HL-60/S4 (cell line): ENCODE data around the gene APMAP.

ENCODE experiments used
- in situ Hi-C: fragments of 300-500 bp; cut with MboI; formaldehyde crosslinking; loops from 2 replicates; pipeline ENCODE4 v1.14.3; 2022; ENCODE audit warnings: low sequenced_read_pairs

The APMAP gene

GRCh38 chr20:24972341-24972740, 20.2 kb downstream of the APMAP start:
- in situ Hi-C loops, result no loop called here

- in situ Hi-C loops, result no loop called here
Observed at GRCh38 chr20:24971376-24972101, 21.0 kb downstream of the APMAP start.

DNA sequence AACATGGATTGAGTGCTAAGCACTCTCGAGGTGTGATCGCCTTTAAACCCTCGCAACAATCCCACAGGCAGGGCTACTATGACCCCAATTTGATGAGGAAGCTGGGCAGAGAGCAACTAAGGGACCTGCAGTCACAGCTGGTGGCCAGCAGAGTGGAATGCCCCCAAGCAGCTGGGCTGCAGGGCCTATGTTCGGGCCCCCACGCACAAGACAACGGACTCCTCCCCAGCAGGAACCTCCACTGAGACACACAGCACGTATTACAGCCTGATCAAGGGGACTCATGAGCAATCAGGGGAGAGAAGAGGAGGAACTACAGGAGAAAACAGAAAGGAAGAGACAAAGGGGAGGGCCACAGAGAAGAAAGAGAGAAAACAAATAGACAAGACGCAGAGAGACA, 21.8 kb downstream of the APMAP start:
- in situ Hi-C loops, result no loop called here

DNA sequence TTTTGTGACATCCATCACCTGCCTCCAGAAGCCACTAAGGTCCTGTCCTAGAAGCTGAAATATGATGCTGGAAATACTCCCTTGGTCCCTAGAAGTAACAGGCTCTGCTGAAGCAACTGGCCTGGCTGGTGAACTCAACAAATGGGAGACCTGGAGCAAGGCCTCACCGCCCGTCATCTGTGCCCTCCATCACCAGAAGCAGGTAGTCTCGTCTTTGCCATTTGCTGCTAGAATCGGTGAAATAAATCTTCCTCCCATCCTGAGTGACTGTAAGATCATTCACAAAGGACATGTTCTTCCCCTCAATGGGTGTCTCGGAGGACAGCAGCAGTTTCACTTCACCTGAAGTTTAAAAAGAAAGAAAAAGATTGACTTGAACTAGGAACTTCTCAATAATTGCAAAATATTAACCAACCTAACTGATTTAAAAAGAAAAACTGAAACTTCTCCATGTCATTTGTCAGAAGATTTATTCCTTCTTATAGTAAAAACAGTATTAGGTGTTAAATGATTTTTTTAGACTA, 22.5 kb downstream of the APMAP start:
- in situ Hi-C loops, result no loop called here

DNA sequence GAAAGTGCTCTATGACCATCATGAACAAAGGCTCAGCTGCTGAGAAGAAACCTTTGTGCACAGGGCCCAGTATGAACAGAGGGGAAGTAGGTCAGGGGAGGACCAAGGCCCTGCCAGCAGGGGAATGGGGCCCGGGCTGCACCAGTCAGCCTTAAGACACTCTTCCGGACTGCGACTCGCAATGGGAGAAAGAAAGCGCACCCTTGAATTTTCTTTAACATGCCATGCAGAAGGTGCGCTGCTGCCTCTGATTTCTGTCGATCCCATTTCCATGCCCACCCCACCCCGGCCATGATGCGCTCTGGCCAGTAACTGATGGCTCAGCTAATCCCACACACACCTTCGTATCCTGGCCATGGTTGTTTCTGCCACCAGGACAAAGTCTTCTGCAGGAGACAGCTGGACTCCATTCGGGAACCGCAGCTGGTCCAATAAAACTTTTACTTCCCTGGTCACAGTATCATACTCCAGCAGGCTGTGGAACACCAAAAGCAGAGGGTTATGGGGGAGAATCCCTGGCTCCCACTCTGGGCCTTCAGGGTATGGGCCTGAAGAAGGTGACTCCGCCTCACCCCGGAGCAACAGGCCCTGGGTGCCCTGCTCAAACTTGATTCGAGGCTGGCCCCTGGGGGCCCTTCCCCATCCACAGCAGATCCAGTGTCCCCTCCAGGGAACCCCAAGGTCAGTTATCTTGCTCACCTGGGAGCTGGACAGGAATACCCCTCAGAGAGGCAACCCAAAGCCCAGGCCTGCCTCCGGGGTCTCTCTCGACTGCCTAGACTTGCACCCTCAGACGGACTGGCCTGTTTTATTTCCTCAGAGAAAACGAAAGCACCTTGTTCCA, 23.1 kb downstream of the APMAP start:
- in situ Hi-C loops, result no loop called here

- in situ Hi-C loops, result no loop called here
Observed at GRCh38 chr20:24968278-24968800, 24.2 kb downstream of the APMAP start.

- in situ Hi-C loops, result no loop called here
Observed at GRCh38 chr20:24966317-24967012, 26.1 kb downstream of the APMAP start.

- in situ Hi-C loops, result no loop called here
Observed at GRCh38 chr20:24965065-24965919, 27.3 kb downstream of the APMAP start.

GRCh38 chr20:24964506-24964840, 28.1 kb downstream of the APMAP start:
- in situ Hi-C loops, result no loop called here

DNA sequence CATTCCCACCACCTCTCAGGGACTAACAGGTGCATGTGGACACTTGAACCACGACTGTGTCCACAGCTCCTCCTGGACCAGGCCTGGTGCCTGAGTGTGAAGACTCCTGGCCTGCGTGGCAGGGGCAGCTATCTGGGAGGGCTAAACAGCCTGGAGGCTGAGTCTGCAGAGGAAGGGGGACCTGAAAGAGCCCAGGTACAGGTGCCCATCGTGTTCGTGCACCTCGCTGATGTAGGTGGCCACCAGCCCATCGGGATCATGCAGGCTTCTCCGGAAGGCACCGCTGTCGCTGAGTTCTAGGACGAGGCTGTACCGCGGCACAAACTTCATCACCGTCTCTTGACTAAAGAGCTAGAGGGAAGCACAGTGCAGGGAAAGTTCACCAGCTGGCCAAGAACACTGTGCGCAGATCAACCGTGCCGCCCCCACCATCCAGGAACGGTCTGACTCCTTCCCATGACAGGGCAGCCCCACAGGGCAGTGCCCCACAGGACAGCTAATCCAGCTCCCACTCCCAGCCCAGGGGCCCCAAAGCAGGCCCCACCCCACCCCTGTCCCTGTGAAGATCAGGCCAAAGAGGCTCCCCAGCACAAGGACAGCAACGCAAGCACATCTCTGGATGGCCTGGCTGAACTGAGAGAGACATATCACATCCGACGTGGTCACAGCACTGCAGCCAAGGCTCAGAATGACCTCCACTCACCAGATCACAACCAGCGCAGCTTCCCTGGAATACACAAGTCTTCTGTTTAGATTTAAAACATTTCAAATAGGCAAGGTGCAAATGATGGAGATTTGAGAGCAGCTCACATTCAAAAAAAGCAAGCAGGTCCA, 28.7 kb downstream of the APMAP start:
- in situ Hi-C loops, result no loop called here

- in situ Hi-C loops, result no loop called here
Observed at GRCh38 chr20:24962510-24962909, 30.0 kb downstream of the APMAP start.

DNA sequence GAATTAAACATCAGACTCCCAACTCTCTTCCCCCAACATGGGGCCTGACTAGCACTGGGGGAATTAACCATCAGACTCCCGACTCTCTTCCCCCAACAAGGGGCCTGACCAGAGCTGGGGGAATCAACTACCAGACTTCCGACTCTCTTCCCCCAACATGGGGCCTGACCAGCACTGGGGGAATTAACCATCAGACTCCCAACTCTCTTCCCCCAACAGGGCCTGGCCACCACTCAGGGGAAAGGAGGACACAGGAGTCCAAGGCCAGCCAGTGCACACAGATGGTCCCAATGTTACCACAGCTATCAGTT, 30.4 kb downstream of the APMAP start:
- in situ Hi-C loops, result no loop called here

DNA sequence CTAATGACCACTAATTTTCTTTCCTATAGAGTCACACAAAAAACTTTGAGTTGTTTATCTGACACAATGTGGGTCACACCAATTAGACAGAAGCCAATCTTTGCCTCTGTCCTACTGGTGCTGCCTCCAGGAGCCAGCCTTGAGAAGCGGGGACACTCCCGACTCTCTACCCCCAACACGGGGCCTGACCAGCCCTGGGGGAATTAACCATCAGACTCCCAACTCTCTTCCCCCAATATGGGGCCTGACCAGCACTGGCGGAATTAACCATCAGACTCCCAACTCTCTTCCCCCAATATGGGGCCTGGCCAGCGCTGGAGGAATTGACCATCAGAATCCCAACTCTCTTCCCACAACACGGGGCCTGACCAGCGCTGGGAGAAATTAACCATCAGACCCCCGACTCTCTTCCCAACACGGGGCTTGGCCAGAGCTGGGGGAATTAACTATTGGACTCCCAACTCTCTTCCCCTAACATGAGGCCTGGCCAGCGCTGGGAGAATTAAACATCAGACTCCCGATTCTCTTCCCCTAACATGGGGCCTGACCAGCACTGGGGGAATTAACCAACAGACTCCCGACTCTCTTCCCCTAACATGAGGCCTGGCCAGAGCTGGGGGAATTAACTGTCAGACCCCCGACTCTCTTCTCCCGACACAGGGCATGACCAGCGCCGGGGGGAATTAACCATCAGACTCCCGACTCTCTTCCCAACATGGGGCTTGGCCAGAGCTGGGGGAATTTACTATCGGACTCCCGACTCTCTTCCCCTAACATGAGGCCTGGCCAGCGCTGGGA, 31.0 kb downstream of the APMAP start:
- in situ Hi-C loops, result no loop called here

GRCh38 chr20:24960861-24961260, 31.7 kb downstream of the APMAP start:
- in situ Hi-C loops, result no loop called here

GRCh38 chr20:24960302-24960801, 32.2 kb downstream of the APMAP start:
- in situ Hi-C loops, result no loop called here

- in situ Hi-C loops, result no loop called here
Observed at GRCh38 chr20:24959591-24960301, 32.8 kb downstream of the APMAP start.

GRCh38 chr20:24958506-24959385, 33.8 kb downstream of the APMAP start:
- in situ Hi-C loops, result no loop called here
